Left lung (tissue), 10 donors: ENCODE results near the gene INPP5A. TPM values are rescaled to one million over a fixed set of nuclear protein-coding genes. Genes with fewer than 3 reads are reported as not detected.

Experiments
- ATAC-seq: fragments of 200-7000 bp; cut with Tn5 transposase; one replicate; pipeline ENCODE4 v1.9.1; 2020; ENCODE audit warnings: moderate library complexity
- DNase-seq, 4 donors: peaks; one replicate each; pipeline ENCODE4 v3.0.0-alpha.2; 2013 to 2020
- H3K27ac ChIP-seq, 2 donors: fragments of 200-600 bp; sonication (generic) in 1 of 2; one replicate each; pipeline versions ENCODE4 v1.5.0 to v1.8.0; 2020 to 2021
- H3K27me3 ChIP-seq, 2 donors: fragments of 200-600 bp; sonication (generic) in 1 of 2; one replicate each; pipeline versions ENCODE4 v1.5.0 to v1.8.0; 2020 to 2021
- H3K36me3 ChIP-seq, 2 donors: fragments of 200-600 bp; sonication (generic) in 1 of 2; one replicate each; pipeline versions ENCODE4 v1.5.0 to v1.8.0; 2020 to 2021
- H3K4me1 ChIP-seq, 2 donors: fragments of 200-600 bp; one replicate each; pipeline ENCODE4 v1.8.0; 2021
- H3K4me3 ChIP-seq, 2 donors: fragments of 200-600 bp; sonication (generic) in 1 of 2; one replicate each; pipeline versions ENCODE4 v1.5.0 to v1.8.0; 2020 to 2021; ENCODE audit warnings: mild to moderate bottlenecking in 1 of 2
- H3K9me3 ChIP-seq, 2 donors: fragments of 200-600 bp; sonication (generic) in 1 of 2; one replicate each; pipeline versions ENCODE4 v1.5.0 to v1.8.0; 2020 to 2021
- CTCF ChIP-seq, 2 donors: fragments of 200-600 bp; sonication (generic) in 1 of 2; IDR thresholded peaks; one replicate each; pipeline versions ENCODE4 v1.5.0 to v1.8.0; 2021; ENCODE audit warnings: antibody characterized with exemption in 2 of 2
- intact Hi-C, 2 donors: fragments of 100-400 bp; cut with DNase I; formaldehyde crosslinking; loops; one replicate each; pipeline versions ENCODE4 v1.11.2 to v1.14.2; 2022
- polyA plus RNA-seq, 6 donors: library from polyadenylated mRNA; unstranded; fragments of 120-200 nt; gene quantifications; one replicate each; pipeline ENCODE4 v1.2.1, GENCODE V29; 2013; ENCODE audit not compliant: insufficient read length in 6 of 6
- total RNA-seq, 2 donors: library from RNA; stranded (reverse); fragmentation: NEBNext Ultra II Directional; extraction: Animal tissue kit (Norgen Biotek cat#: 25700); gene quantifications; one replicate each; pipeline ENCODE4 v1.2.1, GENCODE V29; 2021
- donor health status: DM: no; HTN: yes; CAD: no.
- donor health status: DM: no; HTN: no; CAD: no.

Gene INPP5A
- total and polyA plus RNA-seq, 8 donors: 32.0 to 44.0 (median 36.8) TPM

- Histone ChIP-seq H3K4me3 (no peak overlapping the region), H3K9me3 (no peaks in the 10 kb centered on the region), H3K27me3 (no peaks in the 10 kb centered on the region), H3K4me1 (peaks cover 0 to 11% of the 10 kb centered on the region in 2 donors), H3K36me3 (peaks cover 0 to 10% of the 10 kb centered on the region in 2 donors), H3K27ac (no peak overlapping the region)
- peak in 1 of 4 donors; percentile 26 for DNase-seq
- ATAC-seq: no peak
- intact Hi-C loops: no loop called here
- TF ChIP-seq CTCF (IDR thresholded peaks at IDR 0.05): no peak
Observed at GRCh38 chr10:132611026-132611910, 73.7 kb downstream of the INPP5A start.

- ATAC-seq (no peak), DNase-seq (peak in 1 of 4 donors; percentile 15)
- intact Hi-C loops: no loop called here
- Histone ChIP-seq H3K9me3 (no peaks in the 10 kb centered on the region), H3K4me3 (no peak overlapping the region), H3K27ac (no peak overlapping the region), H3K4me1 (peaks cover 0 to 7% of the 10 kb centered on the region in 2 donors), H3K36me3 (peaks cover 0 to 10% of the 10 kb centered on the region in 2 donors), H3K27me3 (no peaks in the 10 kb centered on the region)
- TF ChIP-seq CTCF (IDR thresholded peaks at IDR 0.05): no peak
Observed at GRCh38 chr10:132611986-132612385, 74.4 kb downstream of the INPP5A start.

GRCh38 chr10:132612571-132613504, 75.3 kb downstream of the INPP5A start:
- ATAC-seq: no peak
- H3K27me3 ChIP-seq: no peaks in the 10 kb centered on the region
- peaks cover 0 to 16% of the 10 kb centered on the region in 2 donors for H3K36me3 ChIP-seq
- peak in 2 of 4 donors; percentile 57 to 65 for DNase-seq
- no peak overlapping the region for H3K4me3 ChIP-seq
- peaks cover 0 to 12% of the 10 kb centered on the region in 2 donors for H3K4me1 ChIP-seq
- no peaks in the 10 kb centered on the region for H3K9me3 ChIP-seq
- H3K27ac ChIP-seq: no peak overlapping the region
- intact Hi-C loops: no loop called here
- TF ChIP-seq CTCF (IDR thresholded peaks at IDR 0.05): no peak

GRCh38 chr10:132613566-132614348, 76.2 kb downstream of the INPP5A start:
- Histone ChIP-seq H3K27ac (no peak overlapping the region), H3K36me3 (peaks cover 0 to 16% of the 10 kb centered on the region in 2 donors), H3K27me3 (no peaks in the 10 kb centered on the region), H3K4me3 (no peak overlapping the region), H3K4me1 (peaks cover 0 to 12% of the 10 kb centered on the region in 2 donors), H3K9me3 (no peaks in the 10 kb centered on the region)
- intact Hi-C loops: no loop called here
- no peak for ATAC-seq
- TF ChIP-seq CTCF (IDR thresholded peaks at IDR 0.05): no peak
- peak in 1 of 4 donors; percentile 61 for DNase-seq
